HG03103 (cell line): Measurements from ENCODE around the gene HMGCLL1.

Experiments used
- ATAC-seq: cut with Tn5 transposase; IDR thresholded peaks from one replicate; pipeline ENCODE4 v1.9.1; 2021; ENCODE audit warnings: low read depth; ENCODE audit not compliant: unreplicated experiment

The HMGCLL1 gene

GRCh38 chr6:55578537-55579363 is at the start of gene HMGCLL1:
Gene HMGCLL1 (minus strand): TSS chr6:55579192. CDS start chr6:55579055, 137 bp downstream.
- ATAC-seq, result no peak

DNA sequence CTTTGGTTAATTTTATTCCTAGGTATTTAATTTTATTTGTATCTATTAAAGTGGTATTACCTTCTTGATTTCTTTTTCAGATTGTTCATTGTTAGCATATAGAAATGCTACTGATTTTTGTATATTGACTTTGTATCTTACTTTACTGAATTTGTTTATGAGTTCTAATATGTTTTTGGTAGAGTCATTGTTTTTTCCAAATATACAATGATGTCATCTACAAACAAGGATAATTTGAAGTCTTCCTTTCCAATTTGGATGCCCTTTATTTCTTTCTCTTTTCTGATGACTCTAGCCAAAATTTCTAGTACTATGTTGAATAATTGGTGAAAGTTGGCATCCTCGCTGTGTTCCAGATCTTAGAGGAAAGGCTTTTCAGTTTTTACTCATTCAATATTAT is 43.0 kb upstream of the HMGCLL1 start:
- no peak for ATAC-seq

GRCh38 chr6:55621244-55621643 is 42.3 kb upstream of the HMGCLL1 start:
- no peak for ATAC-seq

DNA sequence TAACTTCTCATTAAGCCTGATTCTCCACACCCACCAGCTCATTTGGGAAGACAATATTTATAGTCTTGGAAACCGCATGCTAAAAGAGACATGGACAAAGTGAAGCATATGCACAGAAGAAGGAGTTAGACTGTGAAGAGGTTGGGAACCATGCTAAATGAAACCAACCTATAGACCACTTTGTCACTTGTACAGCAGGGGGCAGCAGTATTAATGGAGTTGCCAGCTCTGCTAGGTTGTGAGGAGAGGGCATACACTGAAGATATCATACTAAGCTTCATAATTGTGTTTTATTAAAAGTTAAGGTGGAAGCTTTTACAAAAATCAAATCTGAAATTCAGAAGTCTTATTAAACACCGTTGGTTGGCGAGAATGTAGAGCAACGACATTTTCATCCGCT is 38.3 kb upstream of the HMGCLL1 start:
- peak; percentile 77 for ATAC-seq

- ATAC-seq, result no peak
Observed at GRCh38 chr6:55604021-55604420, 25.0 kb upstream of the HMGCLL1 start.

DNA sequence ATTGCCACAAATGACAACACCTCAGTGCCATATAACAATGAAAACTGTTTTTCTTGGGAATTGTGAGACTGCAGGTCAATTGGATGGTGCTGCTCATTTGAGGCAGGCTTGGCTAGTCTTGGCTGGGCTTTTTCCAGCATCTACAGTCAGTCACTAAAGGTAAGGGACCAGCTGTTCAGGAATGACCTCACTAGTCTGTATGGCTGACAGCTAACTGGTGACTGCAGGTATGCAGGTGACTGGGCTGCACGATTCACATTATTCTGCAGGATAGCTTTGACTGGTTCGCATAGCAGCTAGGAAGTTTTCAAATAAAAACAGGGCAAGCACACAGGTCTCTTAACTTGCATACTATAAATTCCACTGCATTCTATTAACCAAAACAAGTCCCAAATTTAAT is 22.1 kb upstream of the HMGCLL1 start:
- no peak for ATAC-seq

DNA sequence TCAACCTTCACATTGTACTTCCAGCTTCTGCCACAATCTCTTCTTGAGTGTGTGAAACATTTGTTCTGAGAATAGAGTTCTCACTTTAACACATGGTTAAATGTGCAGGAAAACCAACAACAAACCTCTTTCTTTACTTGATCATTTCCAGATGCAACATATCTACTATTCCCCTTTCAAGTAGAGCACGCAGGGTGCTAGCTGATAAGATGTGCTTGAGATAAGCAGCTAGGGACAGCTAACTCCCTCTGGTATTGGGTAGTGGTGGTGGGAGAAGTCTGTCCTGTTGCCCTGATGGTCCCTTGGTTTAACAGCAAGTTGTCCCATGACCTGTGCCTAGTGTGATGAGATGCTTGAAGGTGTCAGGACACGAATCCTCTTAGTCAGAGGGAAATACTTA is 15.4 kb upstream of the HMGCLL1 start:
- no peak for ATAC-seq

GRCh38 chr6:55584654-55585354 is 5.8 kb upstream of the HMGCLL1 start:
- no peak for ATAC-seq

DNA sequence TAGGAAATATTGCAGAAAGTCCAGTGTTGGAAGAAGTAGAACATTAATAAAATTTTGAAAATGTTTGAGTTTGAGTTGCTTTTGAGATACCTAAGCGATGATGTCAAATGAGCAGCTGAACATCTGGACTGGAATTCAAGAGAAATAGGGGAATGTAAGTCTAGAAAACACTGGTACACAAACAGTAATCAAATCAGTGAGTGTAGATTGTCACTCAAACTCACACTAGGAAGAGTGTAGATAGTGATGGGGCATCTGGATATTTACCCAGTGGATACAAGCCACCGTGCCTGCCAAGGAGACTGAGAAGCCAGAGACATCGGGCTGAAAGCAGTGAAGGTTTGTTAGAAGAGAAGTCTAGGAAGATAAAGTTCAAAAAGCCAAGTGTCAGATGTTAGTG is 2.2 kb downstream of the HMGCLL1 start:
- ATAC-seq, result no peak

- no peak for ATAC-seq
Observed at GRCh38 chr6:55574556-55574955, 4.4 kb downstream of the HMGCLL1 start.

DNA sequence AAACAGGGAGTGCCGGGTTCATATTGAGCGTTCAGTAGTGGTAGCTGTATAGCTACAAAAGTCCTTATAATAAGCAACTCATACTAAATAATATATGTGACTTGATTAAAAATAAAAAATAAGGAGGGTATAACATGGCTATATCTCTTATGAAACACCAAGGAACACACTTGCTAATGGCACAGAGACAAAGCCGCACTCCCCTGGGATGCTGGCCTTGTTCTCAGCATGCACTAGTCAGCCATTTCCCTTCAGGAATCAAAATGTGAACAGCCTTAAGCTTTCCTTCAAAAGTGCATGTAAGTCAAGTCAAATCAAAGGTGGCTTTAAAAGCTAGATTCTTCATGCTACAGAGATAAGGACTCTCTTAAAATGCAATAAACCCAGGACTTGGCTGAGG is 9.4 kb downstream of the HMGCLL1 start:
- ATAC-seq, result no peak

DNA sequence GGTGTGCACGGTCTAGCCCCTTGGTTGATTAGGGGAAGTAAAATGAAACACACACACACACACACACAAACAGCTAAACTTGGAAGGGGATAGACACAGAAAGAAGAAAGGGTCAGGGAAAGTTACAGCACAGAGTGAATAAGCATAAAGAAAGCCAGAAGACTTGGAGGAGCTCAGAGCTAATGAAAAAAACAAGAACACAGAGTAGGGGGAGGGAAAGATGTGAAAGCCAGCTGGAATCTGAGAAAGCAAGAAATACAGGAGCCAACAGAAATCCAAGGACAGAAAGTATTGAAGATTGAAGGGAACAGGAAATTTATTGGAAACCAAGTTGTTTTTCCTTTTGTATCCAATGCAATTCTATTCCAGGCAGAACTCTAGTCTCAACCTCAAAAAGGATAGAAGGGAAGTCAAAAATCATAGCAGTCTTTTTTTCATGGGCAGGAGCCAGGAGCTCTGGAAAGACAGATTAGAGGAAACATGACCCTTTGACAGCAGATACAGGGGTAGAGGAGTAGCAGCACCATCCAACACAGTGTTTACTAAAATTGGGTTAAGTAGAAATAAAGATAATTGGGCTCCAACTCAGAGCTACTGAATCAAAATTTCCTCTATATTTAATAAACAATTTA is 10.1 kb downstream of the HMGCLL1 start:
- ATAC-seq, result no peak

DNA sequence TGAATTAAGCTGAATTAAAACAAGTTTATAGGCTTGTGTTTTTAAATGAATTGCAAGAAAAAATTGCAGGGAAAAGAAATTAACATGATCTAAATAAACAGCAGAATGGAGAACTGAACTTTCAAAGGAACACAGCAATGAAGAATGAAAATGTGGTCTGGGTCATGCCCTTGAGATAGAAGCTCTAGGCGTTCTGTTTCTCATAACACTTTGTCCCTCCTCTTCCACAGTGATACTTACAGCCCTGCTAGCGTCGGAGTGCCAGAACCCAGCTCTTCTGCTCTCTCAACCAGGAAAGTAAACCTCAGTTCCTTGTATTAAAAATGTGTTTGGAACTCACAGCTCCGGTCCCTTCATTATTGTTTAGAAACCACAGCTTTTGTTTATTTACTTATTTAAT is 11.4 kb downstream of the HMGCLL1 start:
- no peak for ATAC-seq

GRCh38 chr6:55566036-55566710 is 12.8 kb downstream of the HMGCLL1 start:
- ATAC-seq, result no peak

- no peak for ATAC-seq
Observed at GRCh38 chr6:55562318-55562717, 16.7 kb downstream of the HMGCLL1 start.

DNA sequence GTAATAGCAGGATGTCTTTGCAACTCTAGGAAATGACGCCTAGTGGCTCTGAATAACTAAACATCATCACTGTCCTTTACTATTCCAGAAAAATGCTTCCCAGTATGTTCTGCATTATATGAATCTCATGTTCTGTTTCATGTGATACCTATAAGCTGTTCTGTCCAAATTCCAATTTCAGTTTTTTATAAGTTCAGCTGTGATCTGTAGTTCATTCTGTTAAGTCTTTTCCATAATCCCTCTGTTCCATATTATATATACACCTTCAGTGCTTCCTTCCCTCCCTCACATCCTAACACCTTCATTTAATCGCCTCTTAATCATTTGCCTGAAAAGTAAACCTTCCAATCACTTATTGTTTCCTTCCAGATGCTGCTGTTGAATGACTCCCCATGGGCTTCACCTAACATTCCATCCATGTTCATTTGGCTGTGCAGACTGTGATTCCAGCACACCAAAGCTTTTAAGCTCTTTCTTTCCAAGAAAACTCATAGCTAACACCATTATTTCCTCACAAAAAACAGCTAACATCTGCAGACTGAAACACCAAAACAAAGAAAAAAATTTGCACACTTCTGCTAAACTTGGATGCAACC is 18.6 kb downstream of the HMGCLL1 start:
- no peak for ATAC-seq

DNA sequence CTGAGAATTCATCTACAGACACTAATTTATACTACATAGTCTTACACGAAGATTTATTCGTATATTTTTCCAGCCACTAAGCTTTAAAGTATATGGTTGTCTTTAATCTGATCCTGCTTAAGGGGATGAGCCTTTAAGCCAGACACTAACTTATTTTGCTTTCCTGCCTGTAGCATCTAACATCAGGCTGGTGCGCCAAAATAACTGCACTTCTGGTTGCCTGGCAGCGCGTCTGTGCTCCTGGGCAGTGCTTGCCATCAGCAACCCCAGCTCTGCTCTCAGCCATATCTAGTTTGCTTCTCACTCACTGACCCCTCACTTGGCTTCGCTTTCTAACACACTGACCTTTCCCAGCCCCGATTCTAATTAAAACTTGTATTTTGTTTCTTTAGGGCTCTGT is 21.8 kb downstream of the HMGCLL1 start:
- no peak for ATAC-seq

GRCh38 chr6:55545791-55546190 is 33.2 kb downstream of the HMGCLL1 start:
- ATAC-seq, result no peak

GRCh38 chr6:55543633-55544309 is 35.2 kb downstream of the HMGCLL1 start:
- ATAC-seq, result no peak

GRCh38 chr6:55541024-55541423 is 38.0 kb downstream of the HMGCLL1 start:
- ATAC-seq, result no peak
